H1 (cell line): ENCODE data around the gene LRTM1. TPM values are rescaled to one million over a fixed set of nuclear protein-coding genes. Genes with fewer than 3 reads are reported as not detected.

ENCODE experiments used
- CTCF ChIA-PET: fragments of 300-600 bp; sonication (Branson Sonifier 250); formaldehyde crosslinking; loops from one replicate; lab custom pipeline; 2021; ENCODE audit not compliant: partially characterized antibody; lab: Charles Lee
- POLR2A ChIA-PET: fragments of 300-600 bp; sonication (Branson Sonifier 250); formaldehyde crosslinking; loops from one replicate; lab custom pipeline; 2021; ENCODE audit warnings: inconsistent platforms; ENCODE audit not compliant: partially characterized antibody; lab: Charles Lee
- DNase-seq, 2 experiments: peaks; one replicate each; pipeline versions ENCODE4 v3.0.0 to v3.0.0-alpha.2; 2010 to 2022; ENCODE audit warnings: low spot score in 2 of 2, low read depth in 1 of 2, mixed read lengths in 1 of 2
- FAIRE-seq: peaks from 2 replicates; lab custom pipeline; 2011; peaks lifted over from hg19 to GRCh38; lab: Jason Lieb, UNC
- H2AFZ ChIP-seq: 2 replicates; pipeline ENCODE4 v1.8.1; 2012; ENCODE audit warnings: low read length, inconsistent platforms
- H2AK5ac ChIP-seq: 2 replicates; pipeline ENCODE4 v1.6.1; 2013; ENCODE audit warnings: low read depth, low read length
- H2BK120ac ChIP-seq: replicated peaks from 2 replicates; pipeline ENCODE3; 2013; ENCODE audit warnings: low read depth, low read length, inconsistent platforms
- H2BK12ac ChIP-seq: 2 replicates; pipeline ENCODE4 v1.6.1; 2013; ENCODE audit warnings: low read depth, low read length
- H2BK15ac ChIP-seq: 2 replicates; pipeline ENCODE4 v1.6.1; 2013; ENCODE audit warnings: low read length
- H2BK20ac ChIP-seq: 2 replicates; pipeline ENCODE4 v1.6.1; 2013; ENCODE audit warnings: low read length
- H2BK5ac ChIP-seq: 2 replicates; pipeline ENCODE4 v1.6.1; 2013; ENCODE audit warnings: low read depth, low read length
- H3K14ac ChIP-seq: 2 replicates; pipeline ENCODE4 v1.6.1; 2013; ENCODE audit warnings: inconsistent platforms; ENCODE audit not compliant: insufficient read length
- H3K18ac ChIP-seq: 2 replicates; pipeline ENCODE4 v1.6.1; 2013; ENCODE audit warnings: low read length; ENCODE audit errors: extremely low read depth
- H3K23ac ChIP-seq: 2 replicates; pipeline ENCODE4 v1.6.1; 2013; ENCODE audit warnings: inconsistent platforms; ENCODE audit not compliant: insufficient read length
- H3K23me2 ChIP-seq: 2 replicates; pipeline ENCODE4 v1.6.1; 2013; ENCODE audit warnings: low read depth, low read length
- H3K27ac ChIP-seq: 2 replicates; pipeline ENCODE4 v1.6.1; 2011; ENCODE audit warnings: low read depth, low read length, inconsistent platforms
- H3K27me3 ChIP-seq, 4 experiments: replicated peaks in 1 of 4; 1 replicate in 1 of 4; 2 replicates in 3 of 4; pipeline versions ENCODE4 v1.6.1 to v1.8.1; 2011 to 2013; ENCODE audit warnings: low read length in 3 of 4, mild to moderate bottlenecking in 3 of 4, inconsistent platforms in 2 of 4, mixed read lengths in 2 of 4, moderate library complexity in 1 of 4; ENCODE audit not compliant: control insufficient read depth in 3 of 4, insufficient read depth in 3 of 4; ENCODE audit errors: extremely low read depth in 1 of 4
- H3K36me3 ChIP-seq, 4 experiments: 2 replicates each; pipeline versions ENCODE4 v1.6.1 to v1.8.1; 2011 to 2013; ENCODE audit warnings: mild to moderate bottlenecking in 4 of 4, low read length in 3 of 4, moderate library complexity in 2 of 4, control low read depth in 1 of 4, inconsistent platforms in 1 of 4; ENCODE audit not compliant: insufficient read depth in 4 of 4, control insufficient read depth in 2 of 4
- H3K4ac ChIP-seq: replicated peaks from 2 replicates; pipeline ENCODE3; 2013; ENCODE audit warnings: low read length, low read depth, mixed read lengths, inconsistent platforms; ENCODE audit not compliant: insufficient read length
- H3K4me1 ChIP-seq, 4 experiments: replicated peaks in 1 of 4; 1 replicate in 1 of 4; 2 replicates in 3 of 4; pipeline versions ENCODE4 v1.6.1 to v1.8.1; 2011 to 2013; ENCODE audit warnings: low read length in 3 of 4, inconsistent platforms in 2 of 4, mixed read lengths in 1 of 4; ENCODE audit not compliant: insufficient read depth in 4 of 4, control insufficient read depth in 3 of 4
- H3K4me2 ChIP-seq, 2 experiments: 2 replicates each; pipeline versions ENCODE4 v1.6.1 to v1.8.1; 2011 to 2013; ENCODE audit warnings: low read depth in 2 of 2, low read length in 2 of 2, control low read depth in 1 of 2, inconsistent platforms in 1 of 2, mild to moderate bottlenecking in 1 of 2; ENCODE audit not compliant: insufficient read depth in 1 of 2
- H3K4me3 ChIP-seq, 4 experiments: fragments of 200-600, 300-600 bp in 1 of 4; sonication (generic), shearing (Covaris generic), sonication (Bioruptor Twin) in 1 of 4; 2 replicates each; pipeline versions ENCODE4 v1.5.1 to v1.8.1; 2011 to 2016; ENCODE audit warnings: low read length in 4 of 4, low read depth in 3 of 4, control low read depth in 2 of 4, inconsistent platforms in 2 of 4, mild to moderate bottlenecking in 2 of 4, mixed read lengths in 1 of 4, moderate library complexity in 1 of 4; ENCODE audit not compliant: insufficient read depth in 2 of 4; ENCODE audit errors: extremely low read depth in 1 of 4
- H3K56ac ChIP-seq: replicated peaks from 2 replicates; pipeline ENCODE3; 2013; ENCODE audit warnings: low read depth, mild to moderate bottlenecking, mixed read lengths, low read length, inconsistent platforms; ENCODE audit not compliant: insufficient read length
- H3K79me1 ChIP-seq: 2 replicates; pipeline ENCODE4 v1.6.1; 2013; ENCODE audit warnings: low read depth, low read length, control low read depth
- H3K79me2 ChIP-seq, 2 experiments: 2 replicates each; pipeline versions ENCODE4 v1.6.1 to v1.8.1; 2012 to 2013; ENCODE audit warnings: low read length in 2 of 2, mild to moderate bottlenecking in 2 of 2, inconsistent platforms in 1 of 2; ENCODE audit not compliant: insufficient read depth in 2 of 2, control insufficient read depth in 1 of 2
- H3K9ac ChIP-seq, 4 experiments: replicated peaks in 1 of 4; 1 replicate in 1 of 4; 2 replicates in 3 of 4; pipeline versions ENCODE4 v1.6.1 to v1.8.1; 2011 to 2013; ENCODE audit warnings: low read depth in 3 of 4, low read length in 3 of 4, control low read depth in 2 of 4, mild to moderate bottlenecking in 2 of 4, moderate library complexity in 2 of 4, inconsistent platforms in 1 of 4; ENCODE audit errors: extremely low read depth in 1 of 4
- H3K9me3 ChIP-seq, 2 experiments: 2 replicates each; pipeline versions ENCODE4 v1.6.1 to v1.8.1; 2012 to 2013; ENCODE audit warnings: mild to moderate bottlenecking in 2 of 2, moderate library complexity in 2 of 2, control low read depth in 1 of 2, inconsistent platforms in 1 of 2, low read depth in 1 of 2, low read length in 1 of 2, mixed read lengths in 1 of 2; ENCODE audit not compliant: insufficient read depth in 2 of 2
- H4K20me1 ChIP-seq, 2 experiments: replicated peaks in 1 of 2; 2 replicates each; pipeline versions ENCODE3 to v1.8.1; 2011 to 2013; ENCODE audit warnings: inconsistent platforms in 2 of 2, low read length in 2 of 2, mild to moderate bottlenecking in 1 of 2; ENCODE audit not compliant: insufficient read depth in 2 of 2, control insufficient read depth in 1 of 2
- H4K5ac ChIP-seq: 2 replicates; pipeline ENCODE4 v1.6.1; 2013; ENCODE audit warnings: low read length, low read depth, mixed read lengths, inconsistent platforms; ENCODE audit not compliant: insufficient read length
- H4K8ac ChIP-seq: 2 replicates; pipeline ENCODE4 v1.8.0; 2013; ENCODE audit warnings: mild to moderate bottlenecking, moderate library complexity, low read length, inconsistent platforms; ENCODE audit not compliant: insufficient read depth; ENCODE audit errors: extremely low read depth
- H4K91ac ChIP-seq: replicated peaks from 2 replicates; pipeline ENCODE3; 2013; ENCODE audit warnings: low read length, mixed read lengths, inconsistent platforms; ENCODE audit not compliant: insufficient read length
- CHD1 ChIP-seq: IDR thresholded peaks from 2 replicates; pipeline ENCODE4 v1.6.1; 2012; ENCODE audit warnings: low read depth, low read length, improper control_type of control experiment
- SAP30 ChIP-seq: fragments of 300-600 bp; sonication (generic); IDR thresholded peaks from 2 replicates; pipeline ENCODE4 v1.7.1; 2012; ENCODE audit warnings: low read length, moderate library complexity, mild to moderate bottlenecking, inconsistent platforms; ENCODE audit not compliant: insufficient read depth, insufficient replicate concordance
- WGBS, 2 experiments: shearing (Covaris generic) in 1 of 2; methylation state at CpG; one replicate each; pipeline versions ENCODE4 v1.1.6 to v1.1.7; 2013 to 2015; ENCODE audit warnings: low lambda C conversion rate in 2 of 2, mixed read lengths in 2 of 2, inconsistent platforms in 1 of 2, low coverage in 1 of 2, missing lambda C conversion rate in 1 of 2; ENCODE audit not compliant: insufficient replicate concordance in 2 of 2, insufficient coverage in 1 of 2, insufficient read length in 1 of 2; ENCODE audit errors: extremely low coverage in 1 of 2, missing lambda C conversion rate in 1 of 2; 5-methylcytosine and 5-hydroxymethylcytosine counted together
- polyA plus RNA-seq, 7 experiments: library from polyadenylated mRNA; depleted of rRNA in 3 of 7; stranded (reverse) in 5 of 7; unstranded in 2 of 7; fragments of >200 nt in 5 of 7; fragments of 200-250 nt in 2 of 7; gene quantifications; 1 replicate in 5 of 7; 2 replicates in 1 of 7; 4 replicates in 1 of 7; pipeline versions ENCODE4 v1.2.1 to v1.2.3, GENCODE V29; 2011 to 2013; ENCODE audit warnings: missing spikeins in 2 of 7, mixed read lengths in 2 of 7
- total RNA-seq: library from RNA; stranded (reverse); fragmentation: NEBNext Ultra II Directional; extraction: Animal tissue kit (Norgen Biotek cat#: 25700); gene quantifications from 2 replicates; pipeline ENCODE4 v1.2.1, GENCODE V29; 2021

Gene LRTM1
- total and polyA plus RNA-seq, 2 of the 8 experiments (the other 6 are each of a cell fraction or from before 2014, with no cell fraction given), result not detected

GRCh38 chr3:54939557-54940300 lies 11.9 kb upstream of the LRTM1 start:
- Histone ChIP-seq H3K36me3 (no peaks in the 10 kb centered on the region), H4K5ac (no peak overlapping the region), H3K56ac (no peak overlapping the region), H3K9me3 (no peaks in the 10 kb centered on the region), H2BK20ac (no peak overlapping the region), H2BK15ac (no peak overlapping the region), H2AK5ac (no peak overlapping the region), H3K4me3 (no peak overlapping the region), H3K4me1 (peaks cover 2 to 6% (median 3%) of the 10 kb centered on the region in 4 experiments; a peak in 5 of 7 replicates), H3K4ac (no peak overlapping the region), H3K14ac (no peak overlapping the region), H3K18ac (no peak overlapping the region), H3K23ac (no peak overlapping the region), H4K91ac (no peak overlapping the region), H4K8ac (no peak overlapping the region), H3K23me2 (no peaks in the 10 kb centered on the region), H2BK12ac (no peak overlapping the region), H2AFZ (no peak overlapping the region), H3K79me2 (no peaks in the 10 kb centered on the region), H2BK5ac (no peak overlapping the region), H3K27me3 (no peaks in the 10 kb centered on the region), H2BK120ac (no peak overlapping the region), H3K79me1 (no peaks in the 10 kb centered on the region), H3K27ac (no peak overlapping the region), H3K4me2 (no peak overlapping the region), H4K20me1 (no peaks in the 10 kb centered on the region), H3K9ac (no peak overlapping the region)
- WGBS, 2 experiments, result 87% methylated on average over 6 of the region's 6 CpGs; no CpG with 5 or more reads in 1 of the 2 experiments
- TF ChIP-seq CHD1 (no peak), SAP30 (no peak)
- ChIA-PET POLR2A (interaction anchor here (0.7 kb wide), 1 partner anchor 10 kb away, joined by 3 read pairs; no protein-coding TSS in a partner anchor), CTCF (interaction anchor here (0.7 to 1.4 kb wide), 2 partner anchors 13 to 372 kb away, joined by 3 read pairs; no protein-coding TSS in a partner anchor)
- FAIRE-seq (no peak), DNase-seq (no peak)
